HEK293T (cell line): ENCODE results near the gene HGD.

Source experiments
- CTCF ChIA-PET: fragments of 350-600 bp; formaldehyde crosslinking; extraction: SDS; loops from one replicate; lab custom pipeline; 2021; ENCODE audit warnings: antibody characterized with exemption, inconsistent platforms; lab: Yijun Ruan, JAX
- POLR2A ChIA-PET: fragments of 350-600 bp; formaldehyde crosslinking; extraction: SDS; loops from one replicate; lab custom pipeline; 2020; ENCODE audit warnings: antibody characterized with exemption, inconsistent platforms; lab: Yijun Ruan, JAX
- DNase-seq: peaks from one replicate; pipeline ENCODE4 v3.0.0; 2012; ENCODE audit warnings: mixed read lengths; ENCODE audit errors: extremely low spot score
- ARNT ChIP-seq: fragments of 450-650 bp; IDR thresholded peaks from 2 replicates; pipeline ENCODE4 v1.6.1; 2017; ENCODE audit warnings: mild to moderate bottlenecking
- BHLHE40 ChIP-seq: fragments of 450-650 bp; IDR thresholded peaks from 2 replicates; pipeline ENCODE4 v1.6.1; 2016; ENCODE audit warnings: mild to moderate bottlenecking, moderate library complexity, borderline replicate concordance
- CTBP1 ChIP-seq: fragments of 450-650 bp; IDR thresholded peaks from 2 replicates; pipeline ENCODE4 v1.6.1; 2016; ENCODE audit warnings: borderline replicate concordance
- ELF4 ChIP-seq: fragments of 450-650 bp; IDR thresholded peaks from 2 replicates; pipeline ENCODE4 v1.6.1; 2017; ENCODE audit warnings: antibody characterized with exemption
- FOXA1 ChIP-seq: fragments of 450-650 bp; IDR thresholded peaks from 2 replicates; pipeline ENCODE4 v1.6.1; 2016; ENCODE audit warnings: mild to moderate bottlenecking
- FOXK2 ChIP-seq: fragments of 450-650 bp; IDR thresholded peaks from 2 replicates; pipeline ENCODE4 v1.6.1; 2016; ENCODE audit warnings: mild to moderate bottlenecking
- FOXM1 ChIP-seq: fragments of 450-650 bp; IDR thresholded peaks from 2 replicates; pipeline ENCODE4 v1.6.1; 2017; ENCODE audit warnings: mild to moderate bottlenecking, borderline replicate concordance
- HDGF ChIP-seq: fragments of 450-650 bp; IDR thresholded peaks from 2 replicates; pipeline ENCODE4 v1.6.1; 2017; ENCODE audit warnings: antibody characterized with exemption, borderline replicate concordance
- L3MBTL2 ChIP-seq: fragments of 450-650 bp; conservative IDR thresholded peaks from 2 replicates; pipeline ENCODE4 v1.6.1; 2016; ENCODE audit warnings: mild to moderate bottlenecking
- LEF1 ChIP-seq: fragments of 450-650 bp; IDR thresholded peaks from 2 replicates; pipeline ENCODE4 v1.6.1; 2017; ENCODE audit warnings: mild to moderate bottlenecking, borderline replicate concordance
- NFRKB ChIP-seq: fragments of 450-650 bp; IDR thresholded peaks from 2 replicates; pipeline ENCODE4 v1.6.1; 2016; ENCODE audit warnings: mild to moderate bottlenecking, moderate library complexity
- PKNOX1 ChIP-seq: fragments of 450-650 bp; IDR thresholded peaks from 2 replicates; pipeline ENCODE4 v1.6.1; 2016
- SP1 ChIP-seq: fragments of 450-650 bp; IDR thresholded peaks from 2 replicates; pipeline ENCODE4 v1.6.1; 2017
- SUZ12 ChIP-seq: fragments of 450-650 bp; IDR thresholded peaks from 2 replicates; pipeline ENCODE4 v1.6.1; 2016; ENCODE audit warnings: mild to moderate bottlenecking
- TARDBP ChIP-seq: fragments of 450-650 bp; IDR thresholded peaks from 2 replicates; pipeline ENCODE4 v1.6.1; 2016
- ZNF384 ChIP-seq: fragments of 450-650 bp; IDR thresholded peaks from 2 replicates; pipeline ENCODE4 v1.6.1; 2016

Gene HGD

DNA sequence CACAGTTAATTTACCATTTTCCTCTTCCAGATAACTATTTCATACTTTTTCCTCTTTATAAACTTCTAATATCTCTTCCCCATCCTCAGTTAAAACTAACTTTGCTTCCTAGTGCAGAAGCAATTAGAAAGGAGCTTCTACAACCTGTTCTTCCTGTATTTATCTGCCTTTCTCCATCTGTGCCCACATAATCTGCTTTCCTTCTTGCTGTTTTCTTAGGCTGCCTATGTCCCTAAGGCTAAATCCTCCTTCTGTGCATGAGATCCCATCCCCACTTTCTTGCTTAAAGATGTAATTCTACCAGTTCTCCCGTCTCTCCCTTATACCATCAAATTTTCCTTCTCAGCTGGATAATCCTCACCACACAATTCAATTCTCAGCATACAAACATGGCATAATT, 28.3 kb upstream of the HGD start:
- CTCF ChIA-PET: interaction anchor here (0.8 kb wide), 1 partner anchor 74 kb away, joined by 3 read pairs; no protein-coding TSS in a partner anchor
- TF ChIP-seq HDGF: no peak
- no peak for TF ChIP-seq ZNF384
- TF ChIP-seq PKNOX1: no peak
- TF ChIP-seq ELF4: no peak
- no peak for TF ChIP-seq BHLHE40
- no peak for TF ChIP-seq CTBP1
- TF ChIP-seq FOXK2: no peak
- TF ChIP-seq SUZ12: no peak
- no peak for TF ChIP-seq SP1
- TF ChIP-seq NFRKB: no peak
- TF ChIP-seq FOXM1: no peak
- TF ChIP-seq LEF1: no peak
- no peak for TF ChIP-seq L3MBTL2
- no peak for TF ChIP-seq ARNT
- no peak for TF ChIP-seq TARDBP
- TF ChIP-seq FOXA1: no peak
- POLR2A ChIA-PET: no interaction called here
- DNase-seq: no peak

GRCh38 chr3:120708408-120708807, 26.4 kb upstream of the HGD start:
- no peak for DNase-seq
- CTCF ChIA-PET: no interaction called here

DNA sequence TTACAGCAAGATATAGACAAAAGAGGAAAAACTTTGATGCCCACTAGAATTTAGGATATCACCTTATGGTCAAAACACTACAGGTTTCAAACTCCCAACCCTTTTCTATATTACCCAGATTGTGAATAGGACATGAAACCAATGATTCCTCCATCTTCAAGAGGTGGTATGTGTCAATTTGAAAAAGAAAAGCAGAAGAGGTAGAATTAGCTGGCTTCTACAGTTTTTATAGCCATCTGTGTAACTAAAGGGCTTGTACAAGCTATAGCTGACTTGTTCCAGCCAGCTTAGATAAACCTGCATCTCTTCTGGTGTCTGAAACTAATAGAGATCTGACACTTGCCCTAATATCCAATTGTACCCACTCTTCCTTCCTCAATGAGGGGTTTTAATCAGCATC, 24.9 kb upstream of the HGD start:
- no peak for TF ChIP-seq PKNOX1
- no peak for TF ChIP-seq LEF1
- TF ChIP-seq TARDBP: no peak
- no peak for TF ChIP-seq CTBP1
- TF ChIP-seq SUZ12: no peak
- no peak for TF ChIP-seq FOXA1
- TF ChIP-seq L3MBTL2: no peak
- no peak for TF ChIP-seq BHLHE40
- no peak for TF ChIP-seq SP1
- no peak for TF ChIP-seq FOXM1
- no peak for TF ChIP-seq ELF4
- TF ChIP-seq NFRKB: no peak
- no peak for TF ChIP-seq ZNF384
- TF ChIP-seq HDGF: no peak
- no peak for TF ChIP-seq FOXK2
- no peak for TF ChIP-seq ARNT
- ChIA-PET POLR2A (no interaction called here), CTCF (no interaction called here)
- no peak for DNase-seq

More at GRCh38 chr3:120708408-120708807, 26.4 kb upstream of the HGD start:
- POLR2A ChIA-PET: no interaction called here
- TF ChIP-seq ZNF384 (no peak), ELF4 (no peak), SP1 (no peak), FOXA1 (no peak), HDGF (no peak), BHLHE40 (no peak), FOXM1 (no peak), CTBP1 (no peak), ARNT (no peak), NFRKB (no peak), TARDBP (no peak)

GRCh38 chr3:120705884-120706582, 24.0 kb upstream of the HGD start:
- TF ChIP-seq CTBP1 (no peak), PKNOX1 (no peak), FOXK2 (no peak), BHLHE40 (no peak), SUZ12 (no peak), ZNF384 (no peak), LEF1 (no peak), TARDBP (no peak), SP1 (no peak), ARNT (no peak), FOXM1 (no peak), HDGF (no peak), FOXA1 (no peak), ELF4 (no peak), NFRKB (no peak), L3MBTL2 (no peak)
- POLR2A ChIA-PET: no interaction called here
- CTCF ChIA-PET: no interaction called here
- no peak for DNase-seq

- ChIA-PET CTCF (no interaction called here), POLR2A (no interaction called here)
- TF ChIP-seq ARNT (no peak), FOXK2 (no peak), FOXA1 (no peak), FOXM1 (no peak), TARDBP (no peak), L3MBTL2 (no peak)
- DNase-seq: no peak
Observed at GRCh38 chr3:120699333-120699732, 17.3 kb upstream of the HGD start.
